Measurements from ENCODE around the gene ADAMTSL2. TPM values are rescaled to one million over a fixed set of nuclear protein-coding genes. Genes with fewer than 3 reads are reported as not detected.

Gene ADAMTSL2
- total and polyA plus RNA-seq, 12 donors = 1.00 to 138 (median 56.8) TPM

- H3K36me3 ChIP-seq (replicated peaks in 1 of 2) = no peaks in the 10 kb centered on the region
- H3K27ac ChIP-seq = peak overlapping the region in 1 of 5 donors; percentile 13
- intact Hi-C loops (cut with DNase I) = loop anchor here in 1 of 2 donors (10.0 kb wide), 1 partner anchor 143 kb away; no protein-coding TSS in a partner anchor
- WGBS, 4 donors = 80 to 87% (median 81%) methylated on average over 7 to 20 of the region's 20 CpGs
- no peaks in the 10 kb centered on the region for H3K27me3 ChIP-seq
- TF ChIP-seq CTCF (IDR thresholded peaks at IDR 0.05) (no peak), POLR2A (IDR thresholded peaks at IDR 0.05) (no peak)
- DNase-seq = no peak
- H3K4me1 ChIP-seq (replicated peaks in 1 of 2) = no peaks in the 10 kb centered on the region
- no peaks in the 10 kb centered on the region for H3K9me3 ChIP-seq (replicated peaks in 1 of 3)
- no peak overlapping the region for H3K4me3 ChIP-seq
Measured at GRCh38 chr9:133571896-133572595, 37.5 kb downstream of the ADAMTSL2 start.

DNA sequence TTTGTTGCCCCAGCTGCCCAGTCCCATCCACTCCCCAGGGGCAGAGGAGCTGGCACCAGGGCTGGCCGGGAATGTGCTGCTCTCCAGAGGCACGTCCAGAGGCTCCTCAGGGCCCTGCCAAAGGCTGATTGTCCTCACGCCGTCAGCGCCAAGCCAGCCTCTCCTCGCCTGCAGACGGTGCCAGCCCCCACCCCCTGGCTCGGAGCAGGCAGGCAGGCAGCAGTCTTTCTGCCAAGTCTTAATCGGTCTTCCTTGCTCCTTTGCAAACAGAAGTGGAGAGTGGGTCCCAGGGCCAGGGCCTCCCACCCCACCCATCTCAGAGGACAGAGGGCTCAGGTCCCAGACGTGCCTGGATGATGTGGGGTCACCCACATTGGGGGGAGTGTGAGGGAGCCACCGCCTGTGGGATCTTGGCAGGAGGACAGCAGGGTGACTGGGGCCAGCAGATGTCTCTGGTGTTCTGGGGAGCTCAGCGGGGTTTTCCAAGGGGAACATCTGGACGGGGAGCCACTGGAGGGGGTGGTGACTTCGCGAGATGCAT, 38.4 kb downstream of the ADAMTSL2 start:
- TF ChIP-seq CTCF (IDR thresholded peaks at IDR 0.05) (no peak), POLR2A (IDR thresholded peaks at IDR 0.05) (no peak)
- no peaks in the 10 kb centered on the region for H3K27me3 ChIP-seq
- peak in 1 of 7 donors; percentile 28 for DNase-seq
- 37 to 71% (median 64%) methylated on average over 8 to 15 of the region's 15 CpGs for WGBS, 4 donors
- H3K4me3 ChIP-seq = no peak overlapping the region
- intact Hi-C loops (cut with DNase I) = loop anchor here in 1 of 2 donors (10.0 kb wide), 1 partner anchor 142 kb away; no protein-coding TSS in a partner anchor
- no peaks in the 10 kb centered on the region for H3K4me1 ChIP-seq (replicated peaks in 1 of 2)
- peak overlapping the region in 1 of 5 donors; percentile 13 for H3K27ac ChIP-seq
- no peaks in the 10 kb centered on the region for H3K36me3 ChIP-seq (replicated peaks in 1 of 2)
- no peaks in the 10 kb centered on the region for H3K9me3 ChIP-seq (replicated peaks in 1 of 3)

GRCh38 chr9:133573791-133574515, 39.4 kb downstream of the ADAMTSL2 start:
- DNase-seq = no peak
- 86 to 93% (median 92%) methylated on average over 5 to 21 of the region's 21 CpGs for WGBS, 4 donors
- Histone ChIP-seq H3K27ac (no peak overlapping the region), H3K27me3 (no peaks in the 10 kb centered on the region), H3K36me3 (replicated peaks in 1 of 2) (no peaks in the 10 kb centered on the region), H3K9me3 (replicated peaks in 1 of 3) (no peaks in the 10 kb centered on the region), H3K4me1 (replicated peaks in 1 of 2) (no peaks in the 10 kb centered on the region), H3K4me3 (no peak overlapping the region)
- intact Hi-C loops (cut with DNase I) = loop anchor here in 1 of 2 donors (10.0 kb wide), 1 partner anchor 141 kb away; no protein-coding TSS in a partner anchor
- TF ChIP-seq CTCF (IDR thresholded peaks at IDR 0.05) (no peak), POLR2A (IDR thresholded peaks at IDR 0.05) (no peak)

DNA sequence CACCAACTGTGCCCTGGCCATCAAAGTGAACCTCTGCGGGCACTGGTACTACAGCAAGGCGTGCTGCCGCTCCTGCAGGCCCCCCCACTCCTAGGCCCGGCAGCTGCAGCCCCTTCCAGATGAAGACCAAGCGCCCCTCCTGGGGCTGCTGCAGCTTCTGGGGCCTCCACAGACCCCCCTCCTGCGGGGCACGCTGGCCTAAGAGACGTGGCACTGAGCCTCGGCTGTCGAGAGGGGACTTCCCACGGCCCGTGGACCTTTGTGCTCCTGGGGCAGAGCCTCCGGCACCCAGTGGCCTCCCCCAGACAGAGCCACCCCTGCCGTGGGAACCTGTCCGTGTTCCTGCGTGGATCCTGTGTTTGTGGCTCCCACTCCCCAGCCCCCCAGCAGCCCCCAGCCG, 40.3 kb downstream of the ADAMTSL2 start:
- no peaks in the 10 kb centered on the region for H3K36me3 ChIP-seq (replicated peaks in 1 of 2)
- TF ChIP-seq CTCF (IDR thresholded peaks at IDR 0.05) (no peak), POLR2A (IDR thresholded peaks at IDR 0.05) (no peak)
- H3K27ac ChIP-seq = no peak overlapping the region
- no peak for DNase-seq
- no peaks in the 10 kb centered on the region for H3K27me3 ChIP-seq
- H3K4me1 ChIP-seq (replicated peaks in 1 of 2) = no peaks in the 10 kb centered on the region
- no peak overlapping the region for H3K4me3 ChIP-seq
- WGBS, 4 donors = 78 to 83% (median 80%) methylated on average over 2 to 17 of the region's 17 CpGs
- H3K9me3 ChIP-seq (replicated peaks in 1 of 3) = no peaks in the 10 kb centered on the region
- intact Hi-C loops (cut with DNase I) = loop anchor here in 1 of 2 donors (10.0 kb wide), 1 partner anchor 140 kb away; no protein-coding TSS in a partner anchor
